ENCODE results near the gene CARMIL3. TPM values are rescaled to one million over a fixed set of nuclear protein-coding genes. Genes with fewer than 3 reads are reported as not detected.

CARMIL3 gene
- total RNA-seq, 2 donors from 2014 or later: 0.29 to 2.1 TPM

DNA sequence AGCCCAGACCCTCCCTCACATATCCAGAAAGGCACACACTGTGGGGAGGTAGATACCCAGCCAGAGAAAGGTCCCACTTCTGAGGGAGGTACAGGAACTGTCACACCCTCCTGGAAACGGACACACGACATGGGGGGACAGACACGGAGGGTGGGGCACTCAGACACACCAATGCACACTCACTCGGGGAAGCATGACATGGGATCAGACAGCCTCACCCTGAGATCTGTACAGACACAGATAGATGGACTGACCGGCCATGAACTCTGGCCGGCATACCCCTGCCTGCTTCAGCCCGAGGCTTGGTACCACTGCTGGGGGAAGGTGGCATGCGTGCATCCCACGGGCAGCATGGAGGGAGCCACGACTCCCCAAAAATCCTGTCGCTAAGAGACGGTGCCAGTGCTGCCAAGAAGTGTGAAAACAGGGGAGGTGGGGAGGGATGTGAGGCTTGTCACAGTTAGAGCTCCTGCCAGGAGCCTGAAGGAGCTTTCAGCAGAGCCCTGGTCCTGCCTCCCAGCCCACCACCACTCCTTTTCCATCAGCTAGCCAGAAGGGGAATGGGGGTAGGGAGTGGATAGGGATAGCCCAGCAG is 20.1 kb downstream of the CARMIL3 start:
- peaks cover 5% of the 10 kb centered on the region for H3K4me1 ChIP-seq
- no peaks in the 10 kb centered on the region for H3K27me3 ChIP-seq
- no peaks in the 10 kb centered on the region for H3K36me3 ChIP-seq
- H3K4me3 ChIP-seq: no peak overlapping the region
- DNase-seq: no peak
- no peaks in the 10 kb centered on the region for H3K9me3 ChIP-seq
- TF ChIP-seq, protein P1, sequence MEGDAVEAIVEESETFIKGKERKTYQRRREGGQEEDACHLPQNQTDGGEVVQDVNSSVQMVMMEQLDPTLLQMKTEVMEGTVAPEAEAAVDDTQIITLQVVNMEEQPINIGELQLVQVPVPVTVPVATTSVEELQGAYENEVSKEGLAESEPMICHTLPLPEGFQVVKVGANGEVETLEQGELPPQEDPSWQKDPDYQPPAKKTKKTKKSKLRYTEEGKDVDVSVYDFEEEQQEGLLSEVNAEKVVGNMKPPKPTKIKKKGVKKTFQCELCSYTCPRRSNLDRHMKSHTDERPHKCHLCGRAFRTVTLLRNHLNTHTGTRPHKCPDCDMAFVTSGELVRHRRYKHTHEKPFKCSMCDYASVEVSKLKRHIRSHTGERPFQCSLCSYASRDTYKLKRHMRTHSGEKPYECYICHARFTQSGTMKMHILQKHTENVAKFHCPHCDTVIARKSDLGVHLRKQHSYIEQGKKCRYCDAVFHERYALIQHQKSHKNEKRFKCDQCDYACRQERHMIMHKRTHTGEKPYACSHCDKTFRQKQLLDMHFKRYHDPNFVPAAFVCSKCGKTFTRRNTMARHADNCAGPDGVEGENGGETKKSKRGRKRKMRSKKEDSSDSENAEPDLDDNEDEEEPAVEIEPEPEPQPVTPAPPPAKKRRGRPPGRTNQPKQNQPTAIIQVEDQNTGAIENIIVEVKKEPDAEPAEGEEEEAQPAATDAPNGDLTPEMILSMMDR (IDR thresholded peaks at IDR 0.05): no peak
- no peak overlapping the region for H3K27ac ChIP-seq
- H3K9ac ChIP-seq (ENCODE audit: low read depth in 2 of 2, low read length in 2 of 2): no peak overlapping the region
- intact Hi-C loops (cut with DNase I): no loop called here

DNA sequence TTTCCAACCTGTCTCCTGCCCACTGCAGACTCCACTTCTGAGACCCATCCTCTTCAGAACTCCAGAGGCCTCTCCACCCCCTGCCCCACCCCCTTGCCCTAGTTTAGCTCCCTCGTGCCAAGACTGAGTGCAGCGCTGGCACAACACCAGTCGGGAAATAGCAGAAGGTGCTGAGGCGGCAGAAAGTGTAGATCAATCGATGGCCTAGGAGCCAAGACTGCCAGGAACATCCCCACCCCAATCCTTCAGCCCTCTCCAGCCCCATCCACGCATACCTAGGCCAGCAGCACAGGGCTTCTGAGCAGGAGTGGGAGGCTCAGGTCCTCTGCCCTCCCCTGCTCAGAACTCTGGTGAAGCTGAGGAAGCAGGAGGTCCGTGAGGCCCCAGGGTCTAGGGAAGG is 20.6 kb downstream of the CARMIL3 start:
- Histone ChIP-seq H3K9ac (ENCODE audit: low read depth in 2 of 2, low read length in 2 of 2) (no peak overlapping the region), H3K4me1 (peaks cover under 1% of the 10 kb centered on the region), H3K4me3 (no peak overlapping the region), H3K27ac (no peak overlapping the region), H3K36me3 (no peaks in the 10 kb centered on the region), H3K27me3 (no peaks in the 10 kb centered on the region), H3K9me3 (no peaks in the 10 kb centered on the region)
- TF ChIP-seq, protein P1 (IDR thresholded peaks at IDR 0.05): no peak
- intact Hi-C loops (cut with DNase I): no loop called here
- no peak for DNase-seq

DNA sequence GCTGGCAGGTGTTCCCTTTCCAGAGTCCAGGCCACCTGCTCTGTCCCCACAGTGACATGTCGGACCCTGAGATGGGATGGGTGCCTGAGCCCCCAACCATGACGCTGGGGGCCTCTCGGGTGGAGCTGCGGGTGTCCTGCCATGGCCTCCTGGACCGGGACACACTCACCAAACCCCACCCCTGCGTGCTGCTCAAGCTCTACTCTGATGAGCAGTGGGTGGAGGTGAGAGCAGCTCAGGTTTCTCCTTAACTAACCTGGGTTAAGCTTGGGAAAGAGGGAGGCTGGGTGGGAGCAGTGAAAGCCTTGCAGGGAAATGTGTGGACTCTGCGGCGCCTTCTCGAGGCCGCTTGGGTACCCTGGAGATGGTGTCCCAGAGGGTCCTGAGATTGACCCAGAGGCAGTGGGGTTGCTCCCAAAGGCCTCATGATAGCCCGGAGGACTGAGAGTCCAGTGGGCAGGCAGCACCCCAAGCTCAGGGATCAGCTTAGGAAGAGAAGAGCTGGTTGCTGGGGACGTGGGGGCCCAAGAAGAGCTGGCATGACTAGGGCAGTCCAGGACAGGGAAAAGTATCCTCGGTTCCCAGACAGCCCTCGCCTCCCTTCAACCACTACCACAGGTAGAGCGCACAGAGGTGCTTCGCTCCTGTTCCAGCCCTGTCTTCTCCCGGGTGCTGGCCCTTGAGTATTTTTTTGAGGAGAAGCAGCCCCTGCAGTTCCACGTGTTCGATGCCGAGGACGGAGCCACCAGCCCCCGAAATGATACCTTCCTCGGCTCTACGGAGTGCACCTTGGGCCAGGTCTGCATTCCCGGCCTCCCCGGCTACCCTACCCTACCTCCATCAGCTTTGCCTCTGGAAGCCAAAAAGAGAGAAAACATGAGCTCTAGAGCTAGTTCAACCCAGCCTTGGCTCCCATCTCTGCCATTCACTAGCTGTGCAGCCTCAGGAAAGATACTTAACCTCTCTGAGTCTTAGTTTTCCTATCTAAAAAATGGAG is 21.4 kb downstream of the CARMIL3 start:
- intact Hi-C loops (cut with DNase I): no loop called here
- Histone ChIP-seq H3K4me3 (no peak overlapping the region), H3K27ac (no peak overlapping the region), H3K9me3 (no peaks in the 10 kb centered on the region), H3K9ac (ENCODE audit: low read depth in 2 of 2, low read length in 2 of 2) (no peak overlapping the region), H3K4me1 (no peaks in the 10 kb centered on the region), H3K27me3 (no peaks in the 10 kb centered on the region), H3K36me3 (no peaks in the 10 kb centered on the region)
- no peak for DNase-seq
- TF ChIP-seq, protein P1 (IDR thresholded peaks at IDR 0.05): no peak

DNA sequence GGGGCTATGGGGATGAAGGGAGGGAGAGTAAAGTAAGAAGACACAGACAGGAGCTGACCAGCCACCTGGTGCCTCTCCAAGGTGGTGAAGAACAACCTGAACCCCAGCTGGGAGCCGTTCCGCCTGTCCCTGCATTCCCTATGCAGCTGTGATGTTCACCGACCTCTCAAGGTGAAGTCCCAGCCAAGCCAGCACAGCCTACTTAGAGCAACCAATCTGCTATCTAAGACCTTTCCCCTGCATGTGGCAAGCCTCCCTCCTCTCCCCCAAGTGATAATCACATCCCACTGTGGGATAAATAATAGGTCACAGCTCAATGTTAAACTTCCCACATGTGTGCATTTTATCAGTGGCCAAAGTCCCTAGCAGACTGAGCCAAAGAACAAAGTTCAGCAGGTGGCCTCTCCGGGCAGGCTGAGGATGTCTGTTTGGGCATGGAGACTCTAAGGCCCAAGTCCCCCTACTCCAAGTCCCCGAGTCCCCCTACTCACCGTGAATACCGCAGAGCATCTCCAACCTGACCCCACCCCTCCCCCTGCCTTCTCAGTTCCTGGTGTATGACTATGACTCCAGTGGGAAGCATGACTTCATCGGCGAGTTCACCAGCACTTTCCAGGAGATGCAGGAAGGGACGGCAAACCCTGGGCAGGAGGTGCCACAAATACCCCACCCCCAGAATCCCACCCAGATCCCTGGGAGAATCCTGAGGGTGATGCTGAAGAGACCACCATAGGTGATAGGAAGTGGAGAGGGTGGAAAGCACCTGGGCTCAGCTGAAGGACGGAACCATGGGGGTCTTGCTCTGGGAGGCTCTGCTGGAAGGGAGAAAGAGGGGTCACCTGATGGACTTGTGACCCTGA is 23.0 kb downstream of the CARMIL3 start:
- Histone ChIP-seq H3K9me3 (no peaks in the 10 kb centered on the region), H3K4me1 (no peaks in the 10 kb centered on the region), H3K27ac (no peak overlapping the region), H3K9ac (ENCODE audit: low read depth in 2 of 2, low read length in 2 of 2) (no peak overlapping the region), H3K36me3 (no peaks in the 10 kb centered on the region), H3K4me3 (no peak overlapping the region), H3K27me3 (no peaks in the 10 kb centered on the region)
- intact Hi-C loops (cut with DNase I): no loop called here
- no peak for DNase-seq
- TF ChIP-seq, protein P1 (IDR thresholded peaks at IDR 0.05): no peak
